IPS DF 19.7 (cell line): ENCODE measurements around the gene CDH12.
"Not testable (repeated sequence)": the region's sequence is repeated elsewhere in the genome, so short reads cannot be mapped to it uniquely, and the experiment has no call there.

ENCODE experiments used
- DNase-seq: peaks from one replicate; pipeline ENCODE4 v3.0.0-alpha.2; 2013; ENCODE audit warnings: low read depth, low spot score

CDH12 gene

DNA sequence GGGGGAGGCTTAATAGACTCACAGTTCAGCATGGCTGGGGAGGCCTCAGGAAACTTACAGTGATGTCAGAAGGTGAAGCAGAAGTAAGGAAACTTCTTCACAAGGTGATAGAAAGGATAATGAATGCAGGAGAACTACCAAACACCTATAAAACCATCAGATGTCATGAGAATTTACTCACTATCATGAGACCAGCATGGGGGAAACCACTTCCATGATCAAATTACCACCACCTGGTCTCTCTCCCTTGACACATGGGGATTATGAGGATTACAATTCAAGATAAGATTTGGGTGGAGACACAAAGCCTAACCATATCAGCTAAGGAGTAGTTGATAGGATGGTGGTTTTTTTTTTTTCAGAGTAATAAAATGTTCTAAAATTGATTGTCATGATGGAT lies 201.8 kb downstream of the CDH12 start:
- no peak for DNase-seq

DNA sequence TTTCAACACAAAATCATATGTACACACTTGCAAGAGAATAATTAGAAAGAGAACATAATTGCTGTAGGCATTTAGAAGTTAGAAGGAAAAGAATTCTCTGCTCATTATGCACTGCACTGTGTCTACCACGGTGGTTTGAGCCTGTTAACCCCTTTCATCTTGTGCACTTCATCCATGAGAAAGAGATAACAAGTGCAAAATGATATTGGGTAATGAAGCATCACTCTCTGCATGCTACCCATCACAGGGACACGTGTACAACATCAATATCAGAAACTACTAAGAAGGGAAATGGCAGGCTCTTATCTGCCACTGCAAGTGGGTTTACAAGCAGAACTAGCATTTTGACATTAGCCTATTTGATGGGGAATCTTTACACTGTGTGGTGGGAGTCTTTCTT lies 202.6 kb downstream of the CDH12 start:
- no peak for DNase-seq

DNA sequence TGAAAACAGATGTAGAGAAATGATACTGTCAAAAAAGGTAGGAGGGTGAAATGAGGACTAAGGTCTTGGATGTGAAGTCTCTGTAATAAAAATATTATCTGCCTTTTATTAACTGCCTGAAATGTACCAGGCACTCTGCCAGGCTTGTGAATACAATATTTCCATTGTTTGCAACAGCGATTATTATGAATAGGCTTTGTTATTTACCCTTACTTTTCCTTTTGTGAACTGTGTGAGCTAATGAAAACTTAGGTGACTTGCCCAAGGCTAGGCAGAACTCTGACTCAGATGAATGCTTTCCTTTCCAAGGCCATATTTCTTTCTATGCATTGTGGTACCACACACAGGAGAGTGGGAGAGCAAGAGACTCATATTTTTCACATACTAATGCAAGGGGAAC lies 204.1 kb downstream of the CDH12 start:
- no peak for DNase-seq

DNA sequence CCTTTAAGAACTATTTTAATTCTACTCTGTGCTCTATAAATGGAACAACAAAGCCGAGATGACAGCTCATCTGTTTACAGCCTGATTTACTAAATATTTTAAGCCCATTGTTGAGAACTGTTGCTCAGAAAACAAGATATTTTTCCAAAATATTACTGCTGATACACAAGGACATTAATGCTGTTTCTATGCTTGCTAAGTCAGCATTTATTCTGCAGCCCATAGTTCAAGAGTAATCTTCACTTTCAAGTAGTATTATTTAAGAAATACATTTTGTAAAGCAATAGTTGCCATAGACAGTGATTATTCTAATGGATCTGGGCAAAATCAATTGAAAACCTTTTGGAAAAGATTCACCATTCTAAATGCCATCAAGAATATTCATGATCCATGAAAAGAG lies 208.3 kb downstream of the CDH12 start:
- DNase-seq, result no peak

DNA sequence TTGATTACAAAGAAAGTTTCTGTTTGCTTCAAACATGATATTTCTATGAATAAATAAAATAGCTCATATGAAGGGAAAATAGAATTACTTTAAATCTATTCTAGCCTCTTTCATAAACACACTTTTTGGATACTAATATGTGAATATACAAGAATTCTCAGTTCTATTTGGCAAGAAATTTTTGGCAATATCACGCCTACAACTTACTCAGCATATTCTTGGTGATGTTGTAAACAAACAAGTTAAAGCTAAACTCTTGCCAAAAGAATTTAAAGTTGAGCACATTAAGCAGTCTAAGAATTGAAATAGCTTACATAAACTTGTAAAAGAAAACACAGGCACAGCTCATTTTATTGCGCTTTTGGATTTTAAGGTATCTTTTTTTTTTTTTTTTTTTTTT lies 209.8 kb downstream of the CDH12 start:
- no peak for DNase-seq

DNA sequence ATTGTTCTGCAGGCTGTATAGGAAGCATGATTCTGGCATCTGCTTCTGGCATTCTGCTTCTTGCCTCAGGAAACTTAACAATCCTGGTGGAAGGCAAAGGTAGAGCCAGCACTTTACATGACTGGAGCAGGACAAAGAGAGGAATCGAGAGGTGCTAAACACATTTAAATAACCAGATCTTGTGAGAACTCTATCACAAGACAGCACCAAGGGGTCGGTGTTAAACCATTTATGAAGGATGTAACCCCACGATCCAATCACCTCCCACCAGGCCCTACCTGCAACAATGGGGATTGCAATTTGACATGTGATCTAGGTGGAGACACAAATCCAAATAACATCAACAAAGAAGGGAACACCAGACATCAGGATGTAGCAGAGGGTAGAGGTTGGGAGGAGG lies 221.5 kb downstream of the CDH12 start:
- no peak for DNase-seq

DNA sequence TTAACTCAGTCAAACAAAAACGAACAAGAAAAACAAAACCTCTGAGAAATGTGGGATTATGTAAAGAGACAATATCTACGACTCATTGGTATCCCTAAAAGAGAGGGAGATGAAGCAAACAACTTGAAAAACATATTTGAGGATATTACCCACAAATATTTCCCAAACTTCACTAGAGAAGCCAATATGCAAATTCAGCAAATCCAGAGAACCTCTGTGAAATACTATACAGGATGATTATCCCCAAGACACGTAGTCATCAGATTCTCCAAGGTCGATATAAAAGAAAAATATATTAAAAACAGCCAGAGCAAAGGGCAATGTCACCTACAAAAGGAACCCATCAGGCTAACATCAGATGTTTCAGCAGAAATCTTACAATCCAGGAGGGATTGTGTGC lies 226.1 kb downstream of the CDH12 start:
- DNase-seq, result no peak

DNA sequence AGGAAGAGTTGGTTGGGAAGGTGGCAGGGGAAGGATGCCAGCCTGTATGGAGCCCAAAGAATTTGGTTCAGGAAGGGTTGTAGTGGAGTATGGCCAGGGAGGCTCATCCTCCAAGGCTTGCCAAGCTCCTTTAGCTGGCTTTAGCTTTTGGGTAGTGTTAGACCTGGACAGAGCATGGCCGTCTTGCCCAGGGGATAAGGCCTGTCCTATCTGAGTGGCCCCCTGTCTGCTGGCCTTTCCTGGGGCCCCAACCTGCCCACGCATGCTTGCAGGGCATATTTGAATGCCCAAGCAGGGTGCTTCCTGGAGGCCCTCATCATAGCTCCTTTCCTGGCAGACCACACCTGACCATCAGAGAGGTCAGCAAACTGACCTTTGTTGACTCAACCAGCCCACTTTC lies 227.7 kb downstream of the CDH12 start:
- DNase-seq, result no peak

DNA sequence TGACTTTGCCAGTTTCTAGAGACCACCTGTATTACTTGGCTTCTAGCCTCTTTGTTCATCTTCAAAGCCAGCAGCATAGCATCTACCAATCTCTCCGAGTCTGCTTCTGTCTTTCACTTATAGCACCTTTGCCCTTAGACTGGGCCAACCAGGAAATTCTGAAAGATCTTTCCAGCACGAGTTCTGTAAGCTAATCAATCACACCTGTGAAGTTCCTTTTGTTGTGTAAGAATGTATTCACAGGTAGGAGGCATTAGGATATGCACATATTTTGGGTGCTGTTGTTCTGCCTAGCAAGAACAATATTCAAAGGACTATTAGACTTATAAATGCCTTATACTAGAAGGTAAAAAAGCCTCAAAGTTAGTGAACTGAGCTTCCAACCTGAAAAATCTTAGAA lies 232.1 kb downstream of the CDH12 start:
- DNase-seq, result no peak

DNA sequence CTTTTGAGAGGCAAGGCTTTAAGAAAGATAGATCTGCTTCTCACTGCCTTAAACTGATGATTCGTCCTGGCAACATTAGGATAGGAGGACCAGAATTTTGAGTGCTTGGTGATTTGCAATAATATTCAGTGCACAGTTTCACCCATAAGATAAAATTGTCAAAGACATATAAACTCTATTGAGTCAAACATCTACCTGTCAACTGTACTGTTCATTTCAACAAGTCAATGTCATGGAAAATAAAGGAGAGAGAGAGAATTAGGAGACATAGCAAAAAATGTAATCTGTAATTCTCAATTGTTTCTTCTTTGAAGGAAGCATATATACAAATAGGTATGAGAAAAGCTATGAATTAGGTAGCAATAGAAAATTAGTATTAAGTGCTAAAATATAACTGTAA lies 237.2 kb downstream of the CDH12 start:
- DNase-seq, result no peak

DNA sequence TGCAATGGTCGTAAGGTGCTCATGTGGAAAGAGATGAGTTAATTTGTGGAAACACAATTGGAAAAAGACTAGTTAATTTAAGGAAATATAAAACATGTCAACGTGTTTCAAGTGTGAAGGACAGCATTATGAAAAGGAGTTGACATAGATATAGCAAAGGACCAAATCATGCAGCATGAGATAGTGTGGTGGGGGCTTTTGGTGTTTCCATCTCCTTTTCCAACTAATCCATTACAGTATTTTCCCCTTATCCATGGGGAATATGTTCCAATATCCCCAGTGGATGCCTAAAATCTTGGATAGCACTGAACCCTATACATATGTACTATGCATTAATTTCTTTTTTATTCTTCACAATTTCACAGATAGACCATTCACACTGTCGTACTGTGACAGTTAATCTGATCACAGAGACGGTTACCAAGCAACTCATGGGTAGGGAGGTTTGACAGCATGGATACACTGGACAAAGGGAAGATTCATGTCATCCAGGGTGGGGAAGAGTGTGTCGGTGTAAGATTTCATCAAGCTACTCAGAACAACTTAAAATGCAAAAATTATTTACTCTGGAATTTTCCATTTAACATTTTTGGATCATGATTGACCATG lies 238.6 kb downstream of the CDH12 start:
- DNase-seq, result no peak

DNA sequence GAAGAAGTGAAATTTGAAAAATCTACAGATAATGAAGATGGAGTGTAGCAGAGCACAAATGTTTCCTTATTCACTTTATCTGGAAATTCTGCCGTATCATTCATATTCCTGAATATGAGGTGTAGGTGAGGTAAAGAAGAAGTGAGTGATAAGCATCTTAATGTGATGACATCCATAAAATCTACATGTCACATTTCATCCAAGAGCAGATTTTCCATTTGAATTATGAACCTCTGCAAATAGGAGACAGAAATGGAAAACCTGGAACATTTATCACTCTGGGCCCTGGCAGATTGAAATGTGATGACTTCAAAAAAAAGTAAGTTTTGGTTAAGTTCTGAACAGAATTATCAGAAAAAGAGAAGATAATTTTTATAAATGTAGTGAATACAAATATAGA lies 240.2 kb downstream of the CDH12 start:
- no peak for DNase-seq

DNA sequence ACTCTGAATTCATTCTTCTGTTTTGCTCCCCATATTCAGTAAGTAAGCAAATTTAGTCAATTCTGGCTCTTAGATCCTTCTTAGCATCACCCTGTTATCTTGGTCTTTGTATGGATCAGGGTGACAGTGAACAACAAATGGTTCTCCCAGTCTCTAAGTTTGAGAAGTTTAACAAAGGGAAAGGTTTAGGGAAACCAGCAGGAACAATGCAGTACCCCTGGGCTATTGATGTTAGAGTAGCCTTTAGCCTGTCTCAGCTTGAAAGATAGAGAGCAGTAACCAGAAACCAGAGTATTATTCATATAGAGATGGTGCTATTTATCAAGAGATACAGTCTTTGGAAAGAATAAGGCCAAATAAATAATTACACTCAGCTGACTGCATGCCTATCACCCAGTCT lies 241.8 kb downstream of the CDH12 start:
- DNase-seq, result no peak

DNA sequence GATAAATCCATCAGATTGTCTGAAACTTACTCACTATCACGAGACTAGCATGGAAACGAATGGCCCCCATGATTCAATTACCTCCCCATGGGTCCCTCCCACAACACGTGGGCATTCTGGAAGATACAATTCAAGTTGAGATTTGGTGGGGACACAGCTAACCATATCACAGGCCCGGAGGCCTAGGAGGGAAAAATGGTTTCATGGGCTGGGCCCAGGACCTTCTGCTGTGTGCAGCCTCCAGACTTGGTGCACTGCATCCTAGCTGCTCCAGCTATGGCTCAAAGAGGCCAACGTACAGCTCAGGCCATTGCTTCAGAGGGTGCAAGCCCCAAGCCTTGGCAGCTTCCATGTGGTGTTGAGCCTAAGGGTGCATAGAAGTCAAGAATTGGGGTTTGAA lies 245.6 kb downstream of the CDH12 start:
- not testable (repeated sequence) for DNase-seq

DNA sequence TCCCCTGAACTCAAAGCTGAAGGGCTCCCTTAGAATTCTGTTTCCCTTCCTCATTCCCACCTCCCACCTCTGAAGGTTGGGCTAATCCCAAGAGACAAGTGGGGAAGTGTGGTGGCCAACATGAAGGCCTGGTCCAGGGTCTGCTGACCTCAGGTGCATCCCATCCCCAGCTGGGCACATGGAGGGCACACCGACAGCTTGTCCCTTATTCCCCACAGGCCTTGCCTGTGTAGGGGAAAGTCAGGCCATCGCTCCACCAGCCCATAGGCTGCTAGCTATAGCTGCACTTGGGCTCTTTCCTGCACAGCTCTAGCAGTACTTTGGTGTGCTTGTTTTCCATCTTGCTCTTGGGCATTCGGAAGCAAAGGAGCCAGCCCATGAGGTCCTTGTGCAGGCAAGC lies 247.7 kb downstream of the CDH12 start:
- DNase-seq, result no peak

DNA sequence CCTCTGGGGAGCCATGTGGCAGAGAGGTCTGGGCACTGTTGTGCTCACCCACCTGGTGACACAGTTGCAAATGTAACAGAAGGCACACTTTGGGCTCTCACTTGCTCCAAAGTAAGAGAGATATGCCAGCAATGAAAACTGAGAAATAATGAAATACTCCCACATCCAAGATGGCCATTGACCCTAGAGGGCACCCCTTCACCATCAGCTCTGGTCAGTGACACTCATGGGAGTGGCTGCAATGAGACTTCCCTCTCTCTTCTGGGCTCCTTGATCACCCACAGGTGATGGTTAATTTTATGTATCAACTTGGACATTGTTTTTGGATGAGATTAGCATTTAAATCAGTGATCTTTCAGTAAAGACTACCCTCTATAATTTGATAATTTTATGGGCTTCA lies 248.4 kb downstream of the CDH12 start:
- no peak for DNase-seq

DNA sequence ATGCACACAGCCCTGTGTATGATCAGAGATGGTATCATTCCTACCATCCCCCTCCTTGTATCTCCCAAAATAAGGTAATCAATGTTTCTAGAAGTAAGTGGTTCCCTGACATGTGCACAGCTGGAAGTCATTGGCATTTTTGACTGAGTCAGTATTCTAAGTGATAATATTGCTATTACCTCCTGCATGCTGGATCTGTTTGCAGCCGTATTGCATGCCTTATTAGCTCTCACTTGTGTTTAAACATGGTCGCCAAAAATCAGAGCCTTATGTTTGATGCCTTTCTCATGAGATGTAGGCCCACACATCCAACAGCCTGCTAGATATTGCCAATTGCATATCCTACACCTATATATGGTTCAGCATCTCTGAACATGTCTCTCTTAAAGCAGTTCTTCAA lies 254.3 kb downstream of the CDH12 start:
- DNase-seq, result no peak

DNA sequence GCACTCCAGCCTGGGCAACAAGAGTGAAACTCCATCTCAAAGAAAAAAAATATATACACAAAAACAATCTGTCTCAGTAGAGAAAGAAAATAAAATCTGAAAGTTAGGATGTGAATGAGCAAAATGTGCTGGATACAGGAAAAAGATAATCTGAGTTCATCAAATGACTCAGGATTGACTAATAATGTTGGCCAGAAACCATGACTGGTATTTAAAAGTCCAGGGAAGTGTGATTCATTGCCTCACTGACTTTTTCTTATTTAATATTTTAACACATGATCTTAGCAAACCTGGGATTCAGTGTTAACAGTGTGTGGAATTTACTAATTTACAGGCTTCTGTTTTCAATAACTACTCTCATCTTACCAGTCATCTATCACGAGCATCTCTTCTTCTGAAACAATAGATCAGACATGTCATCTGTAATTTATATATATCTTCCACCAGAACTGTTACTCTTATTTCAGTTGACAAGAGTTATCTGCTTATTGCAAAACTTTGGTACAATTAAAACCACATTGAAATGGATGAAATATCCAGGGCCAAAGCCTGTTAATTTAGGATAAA lies 256.7 kb downstream of the CDH12 start:
- no peak for DNase-seq

DNA sequence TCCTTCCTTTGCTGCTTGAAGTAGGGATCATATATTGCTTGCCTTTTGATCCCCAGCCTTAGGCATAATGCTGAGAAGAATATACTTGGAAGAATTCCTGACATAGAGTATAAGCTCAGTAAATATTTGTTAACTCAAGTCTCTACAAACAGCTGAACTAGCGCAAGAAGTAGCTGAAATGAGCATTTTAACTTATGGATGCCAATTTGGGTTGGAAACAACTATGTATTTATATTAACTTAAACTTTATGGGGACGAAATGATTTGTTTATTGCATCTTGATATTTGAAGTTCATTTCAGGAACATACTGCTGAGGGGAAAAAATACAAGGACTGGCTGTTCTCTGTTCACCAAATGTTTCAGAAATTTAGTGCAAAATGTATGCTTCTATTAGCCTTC lies 258.7 kb downstream of the CDH12 start:
- no peak for DNase-seq

DNA sequence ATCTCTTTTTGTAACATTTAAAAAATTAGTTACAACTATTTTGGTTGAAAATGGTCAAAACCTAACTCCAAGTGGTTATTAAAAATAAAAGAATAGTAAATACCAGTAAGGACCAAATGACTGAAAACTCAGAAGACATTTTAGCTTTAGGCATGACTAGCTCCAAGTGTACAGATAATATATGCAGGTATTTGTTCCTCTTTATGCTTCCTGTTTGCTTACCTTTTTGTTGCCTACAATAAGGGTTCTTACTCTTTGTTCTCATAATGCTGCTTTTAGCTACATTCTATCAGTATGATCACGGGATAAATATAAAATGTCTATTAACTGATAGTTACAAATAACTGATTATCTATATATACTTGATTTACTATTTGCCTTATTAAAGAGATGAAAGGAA lies 259.6 kb downstream of the CDH12 start:
- DNase-seq, result no peak

DNA sequence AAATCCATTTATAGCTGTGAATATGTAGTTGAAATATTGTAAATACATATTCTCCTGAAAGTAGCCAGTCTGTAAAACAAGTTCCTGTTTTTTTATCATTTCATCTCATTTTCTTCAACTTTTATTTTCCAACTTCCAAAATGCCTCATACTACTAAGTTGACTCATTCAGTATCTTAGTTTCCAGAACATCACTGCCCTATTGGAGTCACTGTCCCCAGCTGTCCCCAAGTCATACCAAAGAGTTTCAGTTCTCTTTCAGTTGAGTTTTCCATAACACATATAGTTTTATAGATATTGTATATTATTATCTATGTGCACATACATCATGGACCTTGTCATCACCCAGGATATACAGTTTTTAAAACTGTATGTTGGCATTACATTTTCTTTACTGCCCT lies 261.7 kb downstream of the CDH12 start:
- DNase-seq, result no peak

DNA sequence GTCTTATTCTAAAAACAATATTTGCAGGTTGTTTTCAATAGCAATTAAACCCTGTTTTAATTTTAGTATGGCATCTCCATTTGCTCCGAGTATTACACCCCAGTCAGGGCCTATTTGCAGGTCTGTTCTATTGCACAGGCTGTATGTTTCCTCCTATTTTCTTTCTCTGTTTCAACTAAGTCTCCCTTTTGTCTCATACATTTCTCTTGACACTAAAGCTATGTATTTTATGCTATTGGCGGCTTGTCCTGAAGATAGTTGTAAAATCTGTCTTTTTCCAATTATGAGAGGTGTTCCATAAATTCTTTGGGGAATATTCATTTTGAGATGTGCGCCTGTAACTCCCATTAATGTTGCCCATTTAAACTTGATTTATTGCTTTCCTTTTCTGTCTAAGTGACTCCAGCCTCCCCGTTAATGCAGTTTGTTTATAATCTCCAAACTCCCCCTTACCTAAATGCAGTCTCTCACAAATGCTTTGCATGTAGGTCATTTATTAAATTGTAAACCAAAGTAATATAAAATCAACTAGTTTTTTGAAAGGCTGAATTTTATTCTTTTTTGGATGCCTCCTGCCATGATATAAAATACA lies 262.4 kb downstream of the CDH12 start:
- DNase-seq, result no peak

DNA sequence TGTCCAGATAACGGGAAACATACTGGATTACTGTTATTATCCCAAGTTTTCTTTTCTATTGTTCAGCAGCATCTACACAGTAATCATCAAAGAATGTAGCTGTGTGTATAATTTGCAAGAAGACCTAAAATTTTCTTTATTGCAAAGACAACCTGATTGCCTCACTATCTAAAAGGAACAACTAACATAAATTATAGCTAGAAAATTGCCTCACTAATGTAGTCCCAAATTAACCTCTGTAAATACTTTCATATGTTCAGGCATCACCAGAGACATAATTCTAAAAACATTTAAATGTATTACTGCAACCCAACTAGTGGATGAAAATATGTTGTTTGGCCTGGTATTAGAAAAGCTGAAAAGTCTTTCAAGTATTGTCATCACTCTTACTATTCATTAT lies 275.4 kb downstream of the CDH12 start:
- no peak for DNase-seq

DNA sequence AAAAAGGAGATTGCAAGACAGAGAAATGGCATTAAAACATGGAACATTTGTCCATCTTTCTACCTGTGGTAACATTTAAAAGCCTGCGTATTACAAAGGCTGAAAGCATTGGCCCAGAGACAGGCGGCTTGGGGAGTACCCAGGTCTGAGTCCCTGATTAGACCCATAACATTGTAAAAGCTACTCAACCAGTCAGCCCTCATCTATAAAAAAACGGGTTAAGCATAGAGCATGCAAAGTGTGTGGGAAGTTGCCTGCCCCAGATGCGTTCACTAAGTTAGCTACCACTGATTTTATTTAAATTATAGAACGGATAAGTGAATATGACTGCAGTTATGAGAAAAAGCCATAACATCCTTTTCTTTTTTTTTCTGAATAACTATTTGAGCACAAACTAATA lies 276.1 kb downstream of the CDH12 start:
- no peak for DNase-seq
